Endothelial cell of umbilical vein (primary cell): ENCODE measurements around the gene DAAM1.

Source experiments
- CTCF ChIP-seq, 2 donors: IDR thresholded peaks; 1 replicate in 1 of 2; 2 replicates in 1 of 2; pipeline ENCODE4 v1.5.1; 2011; ENCODE audit warnings: low read length in 2 of 2, mild to moderate bottlenecking in 2 of 2, moderate library complexity in 2 of 2, control low read depth in 1 of 2, inconsistent platforms in 1 of 2, low read depth in 1 of 2; ENCODE audit not compliant: insufficient read depth in 1 of 2; ENCODE audit errors: extremely low read depth in 1 of 2
- EZH2 ChIP-seq: IDR thresholded peaks from 2 replicates; pipeline ENCODE4 v1.6.1; 2012; ENCODE audit warnings: borderline replicate concordance, low read depth, mild to moderate bottlenecking, moderate library complexity, low read length, inconsistent platforms; ENCODE audit not compliant: severe bottlenecking
- JUN ChIP-seq: IDR thresholded peaks from 2 replicates; pipeline ENCODE4 v1.6.1; 2011; ENCODE audit warnings: borderline replicate concordance, low read depth; ENCODE audit not compliant: insufficient read length, insufficient read depth
- MAX ChIP-seq: IDR thresholded peaks from 2 replicates; pipeline ENCODE4 v1.6.1; 2011; ENCODE audit not compliant: insufficient read depth, insufficient read length
- MYC ChIP-seq: IDR thresholded peaks from one replicate; pipeline ENCODE4 v1.6.1; 2011; ENCODE audit warnings: mild to moderate bottlenecking, low read depth, low read length
- POLR2A ChIP-seq: IDR thresholded peaks from 2 replicates; pipeline ENCODE4 v1.6.1; 2012; ENCODE audit warnings: low read depth, mild to moderate bottlenecking, control low read depth, low read length
- POLR2AphosphoS5 ChIP-seq: IDR thresholded peaks from 2 replicates; pipeline ENCODE4 v1.6.1; 2012; ENCODE audit warnings: low read depth, mild to moderate bottlenecking, control low read depth, low read length, moderate library complexity; ENCODE audit not compliant: insufficient read depth

- TF ChIP-seq CTCF (IDR thresholded peaks at IDR 0.05; ENCODE audit: extremely low read depth in 1 of 2, insufficient read depth in 1 of 2, low read depth in 1 of 2, low read length in 2 of 2) (no peak), MAX (no peak), POLR2AphosphoS5 (no peak), MYC (no peak), EZH2 (no peak), POLR2A (no peak), JUN (no peak)
Measured at GRCh38 chr14:59292921-59293534, 104.6 kb downstream of the DAAM1 start.
